Measurements from ENCODE around the gene SPEM1. TPM values are rescaled to one million over a fixed set of nuclear protein-coding genes. Genes with fewer than 3 reads are reported as not detected.
A peak's percentile ranks its signal among the peaks of the same experiment; 100 is the strongest.

SPEM1 gene
- total RNA-seq, 3 donors from 2014 or later (not counting 1 experiment from before 2014, with no cell fraction given): not detected

DNA sequence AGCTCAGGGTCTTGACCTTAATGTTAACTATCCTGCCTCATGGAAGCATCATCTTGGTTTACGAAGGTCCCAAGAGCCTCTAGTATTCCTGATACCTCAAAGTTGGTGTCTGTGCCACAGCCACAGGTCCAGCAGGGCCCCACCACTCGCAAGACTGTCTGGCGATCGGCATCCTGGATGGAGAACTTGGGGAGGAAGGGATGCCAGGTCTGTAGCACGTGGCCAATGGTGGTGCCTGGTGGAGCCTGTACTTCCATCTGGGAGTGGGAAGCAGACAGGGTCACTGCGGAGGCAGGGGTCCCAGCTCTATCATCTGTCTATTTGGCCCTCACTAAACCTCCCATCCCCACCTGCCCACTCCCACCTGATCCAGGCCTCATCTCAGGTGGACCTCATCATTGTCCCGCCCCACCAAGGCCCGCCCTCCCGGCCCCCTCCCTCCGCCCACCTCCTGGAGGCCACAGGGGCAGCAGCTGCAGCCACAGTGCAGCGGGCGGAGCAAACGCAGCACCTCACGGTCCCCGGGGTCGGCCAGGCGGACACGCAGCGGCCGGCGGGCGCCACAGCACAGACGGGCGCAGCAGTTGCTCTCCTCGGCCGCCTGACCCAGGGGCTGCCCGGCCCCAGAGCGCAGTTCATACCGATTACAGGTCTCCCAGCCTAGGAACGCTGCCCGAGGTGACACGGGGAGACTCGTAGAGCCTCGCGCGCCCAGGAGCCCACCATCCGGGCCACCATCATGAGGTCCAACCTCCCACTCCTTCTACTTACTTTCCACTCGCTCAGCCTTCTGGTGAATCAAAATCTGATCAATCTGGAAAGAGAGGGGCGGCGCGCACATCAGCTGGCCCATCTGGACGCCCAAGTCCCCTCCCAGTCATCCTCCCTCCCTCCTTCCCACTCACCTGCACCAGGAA, 27.2 kb upstream of the SPEM1 start:
- Histone ChIP-seq H3K36me3 (ENCODE audit: control insufficient read depth, insufficient read depth, low read length) (peaks cover 44% of the 10 kb centered on the region), H3K4me1 (ENCODE audit: control insufficient read depth, insufficient read depth, low read length) (peaks cover 20% of the 10 kb centered on the region), H3K27ac (ENCODE audit: low read length) (peak overlapping the region; percentile 64), H3K4me3 (ENCODE audit: low read length) (peak overlapping the region; percentile 93), H3K27me3 (ENCODE audit: control insufficient read depth, insufficient read depth, low read length) (no peaks in the 10 kb centered on the region), H3K9me3 (ENCODE audit: control insufficient read depth, insufficient read depth, low read length) (no peaks in the 10 kb centered on the region)
- Mint-ChIP-seq H3K9me3 (no peaks in the 10 kb centered on the region), H3K27me3 (ENCODE audit: low read depth in 2 of 2) (no peaks in the 10 kb centered on the region), H3K4me1 (peaks cover 9 to 20% of the 10 kb centered on the region in 2 donors), H3K4me3 (peak overlapping the region; percentile 79), H3K36me3 (no peaks in the 10 kb centered on the region), H3K27ac (peak overlapping the region; percentile 91)
- TF ChIP-seq, protein P1, sequence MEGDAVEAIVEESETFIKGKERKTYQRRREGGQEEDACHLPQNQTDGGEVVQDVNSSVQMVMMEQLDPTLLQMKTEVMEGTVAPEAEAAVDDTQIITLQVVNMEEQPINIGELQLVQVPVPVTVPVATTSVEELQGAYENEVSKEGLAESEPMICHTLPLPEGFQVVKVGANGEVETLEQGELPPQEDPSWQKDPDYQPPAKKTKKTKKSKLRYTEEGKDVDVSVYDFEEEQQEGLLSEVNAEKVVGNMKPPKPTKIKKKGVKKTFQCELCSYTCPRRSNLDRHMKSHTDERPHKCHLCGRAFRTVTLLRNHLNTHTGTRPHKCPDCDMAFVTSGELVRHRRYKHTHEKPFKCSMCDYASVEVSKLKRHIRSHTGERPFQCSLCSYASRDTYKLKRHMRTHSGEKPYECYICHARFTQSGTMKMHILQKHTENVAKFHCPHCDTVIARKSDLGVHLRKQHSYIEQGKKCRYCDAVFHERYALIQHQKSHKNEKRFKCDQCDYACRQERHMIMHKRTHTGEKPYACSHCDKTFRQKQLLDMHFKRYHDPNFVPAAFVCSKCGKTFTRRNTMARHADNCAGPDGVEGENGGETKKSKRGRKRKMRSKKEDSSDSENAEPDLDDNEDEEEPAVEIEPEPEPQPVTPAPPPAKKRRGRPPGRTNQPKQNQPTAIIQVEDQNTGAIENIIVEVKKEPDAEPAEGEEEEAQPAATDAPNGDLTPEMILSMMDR (IDR thresholded peaks at IDR 0.05): no peak
- no peak for ATAC-seq
- no peak for DNase-seq
- intact Hi-C loops (cut with micrococcal nuclease): no loop called here
- 91% methylated on average over 40 of the region's 42 CpGs for WGBS (ENCODE audit: insufficient coverage)

DNA sequence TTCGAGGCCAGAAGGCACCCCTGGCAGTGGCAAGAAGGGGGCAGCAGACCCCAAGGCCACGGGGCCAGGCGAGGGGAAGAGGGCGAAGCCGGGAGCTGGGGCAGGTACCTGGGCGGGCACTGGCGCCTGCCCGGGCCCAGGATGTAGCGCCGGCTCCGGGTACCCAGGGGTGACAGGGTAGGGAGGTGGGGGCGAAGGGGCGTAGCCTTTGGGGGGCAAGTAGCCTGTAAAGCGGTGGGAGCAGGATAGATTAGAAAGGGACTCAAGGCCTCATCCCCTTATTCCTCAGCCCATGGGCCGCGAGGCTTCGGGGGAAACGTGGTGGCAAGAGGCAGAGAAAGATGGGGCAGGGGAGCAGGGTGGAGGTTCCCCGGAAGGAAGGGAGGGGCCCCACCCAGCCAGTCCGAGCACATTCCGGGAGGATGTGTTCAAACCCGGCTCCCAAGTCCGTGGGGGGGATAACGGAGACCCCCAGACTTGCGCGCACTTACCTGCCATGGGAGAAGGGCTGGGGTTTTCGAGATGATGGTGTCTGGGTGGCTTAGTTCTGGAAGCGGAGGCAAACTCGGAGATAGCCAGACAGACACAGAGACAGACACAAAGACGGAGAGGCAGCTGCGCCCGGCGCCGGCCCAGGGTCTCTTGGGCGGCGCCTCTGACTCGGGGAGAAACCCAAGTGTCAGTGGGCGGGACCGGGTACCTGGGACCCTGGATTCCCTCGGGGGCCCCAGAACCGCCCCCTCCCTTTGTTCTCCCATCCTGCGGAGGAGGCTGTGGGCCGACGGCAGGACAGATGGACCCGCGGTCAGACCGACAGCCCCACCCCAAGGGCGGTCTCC, 26.3 kb upstream of the SPEM1 start:
- intact Hi-C loops (cut with micrococcal nuclease): loop anchor here (1.0 kb wide), 1 partner anchor 10 kb away; the partner anchor contains the start of gene TMEM256
- peaks cover 20% of the 10 kb centered on the region for H3K4me1 ChIP-seq (ENCODE audit: control insufficient read depth, insufficient read depth, low read length)
- peak overlapping the region; percentile 95 for H3K4me3 Mint-ChIP-seq

DNA sequence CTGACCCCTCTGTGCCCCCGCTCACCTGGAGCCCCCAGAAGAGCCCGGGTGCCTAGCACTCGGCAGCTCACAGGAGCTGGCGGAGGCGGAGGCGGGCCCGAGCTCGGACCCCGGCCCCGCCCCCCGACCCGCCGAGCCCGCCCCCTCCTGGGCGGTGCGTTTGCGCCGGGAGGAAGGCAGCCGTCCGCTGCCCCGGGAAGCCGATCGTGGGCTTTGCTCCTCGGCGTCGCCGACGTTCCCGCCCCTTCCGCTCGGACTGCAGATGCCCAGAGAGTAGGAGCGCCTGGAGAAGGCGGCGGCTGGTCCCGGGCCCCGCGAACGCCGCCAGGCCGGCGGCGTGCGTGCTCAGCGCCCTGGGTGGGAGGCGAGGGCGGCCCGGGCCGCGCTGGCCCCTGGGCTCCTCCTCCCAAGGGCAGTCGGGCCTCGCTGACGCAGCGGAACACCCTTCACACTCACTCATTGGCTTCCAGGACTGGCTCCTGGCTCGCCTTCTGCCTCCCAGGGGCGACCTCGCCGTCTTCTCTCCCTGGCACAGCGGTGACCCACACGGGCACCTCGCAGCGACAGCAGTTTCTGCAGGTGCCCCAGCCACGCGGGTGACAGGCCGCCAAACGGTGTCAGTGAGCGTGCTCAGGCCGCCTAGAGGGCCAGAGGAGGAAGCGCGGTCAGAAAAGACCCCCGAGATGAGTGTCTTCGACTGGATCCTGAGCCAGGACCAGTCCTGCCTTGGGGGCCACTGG, 25.5 kb upstream of the SPEM1 start, which contains the start of gene PLSCR3:
PLSCR3 (minus strand) TSS at position 74 of the 740 bp plus-strand sequence. CDS start 415 bp downstream, outside the sequence.
- peak; percentile 86 to 88 for DNase-seq
- intact Hi-C loops (cut with micrococcal nuclease): loop anchor here (1.0 kb wide), 1 partner anchor 10 kb away; the partner anchor contains the start of gene TMEM256

More for the DNA sequence above, 26.3 kb upstream of the SPEM1 start:
- Histone ChIP-seq H3K9me3 (ENCODE audit: control insufficient read depth, insufficient read depth, low read length) (no peaks in the 10 kb centered on the region), H3K27ac (ENCODE audit: low read length) (peak overlapping the region; percentile 64), H3K4me3 (ENCODE audit: low read length) (peak overlapping the region; percentile 93), H3K36me3 (ENCODE audit: control insufficient read depth, insufficient read depth, low read length) (peaks cover 37% of the 10 kb centered on the region), H3K27me3 (ENCODE audit: control insufficient read depth, insufficient read depth, low read length) (no peaks in the 10 kb centered on the region)
- H3K27ac Mint-ChIP-seq: peak overlapping the region; percentile 91
- DNase-seq: peak in 1 of 2 donors; percentile 87
- TF ChIP-seq, protein P1 (IDR thresholded peaks at IDR 0.05): no peak
- no peaks in the 10 kb centered on the region for H3K9me3 Mint-ChIP-seq
- no peaks in the 10 kb centered on the region for H3K27me3 Mint-ChIP-seq (ENCODE audit: low read depth in 2 of 2)
- 6% methylated on average over 48 of the region's 48 CpGs for WGBS (ENCODE audit: insufficient coverage)
- H3K4me1 Mint-ChIP-seq: peaks cover 9 to 20% of the 10 kb centered on the region in 2 donors
- ATAC-seq: peak; percentile 68 to 75 (median 69)
- H3K36me3 Mint-ChIP-seq: no peaks in the 10 kb centered on the region

More for the DNA sequence above, 25.5 kb upstream of the SPEM1 start, which contains the start of gene PLSCR3:
- peak; percentile 88 to 96 (median 89) for ATAC-seq
- H3K36me3 ChIP-seq (ENCODE audit: control insufficient read depth, insufficient read depth, low read length): peaks cover 29% of the 10 kb centered on the region
- Mint-ChIP-seq H3K27ac (peak within 1 kb of the TSS; percentile 91), H3K9me3 (no peaks in the 10 kb centered on the region), H3K4me3 (peak within 1 kb of the TSS; percentile 96), H3K27me3 (ENCODE audit: low read depth in 2 of 2) (no peaks in the 10 kb centered on the region), H3K4me1 (peaks cover 9 to 20% of the 10 kb centered on the region in 2 donors), H3K36me3 (no peaks in the 10 kb centered on the region)
- no peaks in the 10 kb centered on the region for H3K27me3 ChIP-seq (ENCODE audit: control insufficient read depth, insufficient read depth, low read length)
- H3K27ac ChIP-seq (ENCODE audit: low read length): peak within 1 kb of the TSS; percentile 76
- under 1% methylated on average over 71 of the region's 71 CpGs for WGBS (ENCODE audit: insufficient coverage)
- H3K9me3 ChIP-seq (ENCODE audit: control insufficient read depth, insufficient read depth, low read length): no peaks in the 10 kb centered on the region
- H3K4me1 ChIP-seq (ENCODE audit: control insufficient read depth, insufficient read depth, low read length): peaks cover 20% of the 10 kb centered on the region
- TF ChIP-seq, protein P1 (IDR thresholded peaks at IDR 0.05): no peak
- peak within 1 kb of the TSS; percentile 93 for H3K4me3 ChIP-seq (ENCODE audit: low read length)
